ENCODE measurements around the gene FFAR3.

GRCh38 chr19:35337097-35337983 lies 20.9 kb upstream of the FFAR3 start:
- TF ChIP-seq CTCF (IDR thresholded peaks at IDR 0.05 in 8 of 11, conservative IDR thresholded peaks at IDR 0.05 in 3 of 11), result no peak
- TF ChIP-seq POLR2A (IDR thresholded peaks at IDR 0.05), result no peak
- TF ChIP-seq POLR2AphosphoS5 (IDR thresholded peaks at IDR 0.05), result peak in 1 of 3 donors; percentile 18

All from spleen (tissue), 7 donors.